Mesenchymal stem cell (in vitro differentiated cells and primary cell): ENCODE results near the gene ATP5PO. TPM values are rescaled to one million over a fixed set of nuclear protein-coding genes. Genes with fewer than 3 reads are reported as not detected.

Experiments
- DNase-seq: peaks from one replicate; pipeline ENCODE4 v3.0.0-alpha.2; 2013
- H2AFZ ChIP-seq: one replicate; pipeline ENCODE4 v1.6.1; 2013; ENCODE audit warnings: low read depth, mild to moderate bottlenecking, control low read depth, inconsistent platforms, low read length, moderate library complexity
- H2AK5ac ChIP-seq: 2 replicates; pipeline ENCODE4 v1.6.1; 2013; ENCODE audit warnings: low read length, moderate library complexity, mild to moderate bottlenecking, inconsistent platforms; ENCODE audit not compliant: severe bottlenecking
- H2BK120ac ChIP-seq: one replicate; pipeline ENCODE4 v1.6.1; 2013; ENCODE audit warnings: low read depth, mild to moderate bottlenecking, inconsistent platforms, low read length, moderate library complexity
- H2BK12ac ChIP-seq, 2 experiments: one replicate each; pipeline ENCODE4 v1.6.1; 2013; ENCODE audit warnings: inconsistent platforms in 2 of 2, low read length in 2 of 2, mild to moderate bottlenecking in 2 of 2, moderate library complexity in 2 of 2, control low read depth in 1 of 2
- H2BK15ac ChIP-seq: one replicate; pipeline ENCODE4 v1.6.1; 2013; ENCODE audit warnings: mild to moderate bottlenecking, low read depth, inconsistent platforms; ENCODE audit not compliant: poor library complexity, severe bottlenecking
- H2BK5ac ChIP-seq: 2 replicates; pipeline ENCODE4 v1.6.1; 2013; ENCODE audit warnings: low read depth, mild to moderate bottlenecking, low read length, control low read depth, inconsistent platforms; ENCODE audit not compliant: poor library complexity, severe bottlenecking
- H3K14ac ChIP-seq, 2 experiments: one replicate each; pipeline ENCODE4 v1.6.1; 2013; ENCODE audit warnings: inconsistent platforms in 2 of 2, low read length in 2 of 2, control low read depth in 1 of 2, mild to moderate bottlenecking in 1 of 2, moderate library complexity in 1 of 2
- H3K18ac ChIP-seq, 2 experiments: one replicate each; pipeline ENCODE4 v1.6.1; 2013; ENCODE audit warnings: inconsistent platforms in 2 of 2, low read length in 2 of 2, control low read depth in 1 of 2, low read depth in 1 of 2, mild to moderate bottlenecking in 1 of 2
- H3K23ac ChIP-seq, 2 experiments: one replicate each; pipeline ENCODE4 v1.6.1; 2013; ENCODE audit warnings: inconsistent platforms in 2 of 2, low read length in 2 of 2, mild to moderate bottlenecking in 2 of 2, moderate library complexity in 2 of 2, control low read depth in 1 of 2
- H3K27ac ChIP-seq: 2 replicates; pipeline ENCODE4 v1.5.1; 2013; ENCODE audit warnings: mild to moderate bottlenecking, moderate library complexity, low read length, control low read depth, inconsistent platforms; ENCODE audit not compliant: poor library complexity, severe bottlenecking
- H3K27me3 ChIP-seq, 2 experiments: 2 replicates each; pipeline versions ENCODE4 v1.6.1 to v1.7.0; 2013; ENCODE audit warnings: low read length in 2 of 2, mild to moderate bottlenecking in 2 of 2, moderate library complexity in 2 of 2, control low read depth in 1 of 2, inconsistent platforms in 1 of 2; ENCODE audit not compliant: control insufficient read depth in 1 of 2, insufficient read depth in 1 of 2
- H3K36me3 ChIP-seq, 2 experiments: 2 replicates each; pipeline versions ENCODE4 v1.6.1 to v1.7.0; 2013; ENCODE audit warnings: low read length in 2 of 2, control low read depth in 1 of 2, inconsistent platforms in 1 of 2, low read depth in 1 of 2, mild to moderate bottlenecking in 1 of 2; ENCODE audit not compliant: insufficient read depth in 2 of 2, control insufficient read depth in 1 of 2
- H3K4ac ChIP-seq, 2 experiments: one replicate each; pipeline ENCODE4 v1.6.1; 2013; ENCODE audit warnings: inconsistent platforms in 2 of 2, low read length in 2 of 2, mild to moderate bottlenecking in 2 of 2, moderate library complexity in 2 of 2, control low read depth in 1 of 2, low read depth in 1 of 2
- H3K4me1 ChIP-seq: 2 replicates; pipeline ENCODE4 v1.6.1; 2013; ENCODE audit warnings: low read depth, low read length, control low read depth; ENCODE audit not compliant: control insufficient read depth, insufficient read depth
- H3K4me2 ChIP-seq: 2 replicates; pipeline ENCODE4 v1.6.1; 2013; ENCODE audit warnings: low read length, mild to moderate bottlenecking, inconsistent platforms; ENCODE audit not compliant: poor library complexity, severe bottlenecking
- H3K4me3 ChIP-seq, 2 experiments: 2 replicates each; pipeline versions ENCODE4 v1.5.1 to v1.7.0; 2013; ENCODE audit warnings: low read length in 2 of 2, mild to moderate bottlenecking in 2 of 2, control low read depth in 1 of 2, low read depth in 1 of 2; ENCODE audit not compliant: insufficient read depth in 1 of 2
- H3K79me1 ChIP-seq: replicated peaks from 2 replicates; pipeline ENCODE4 v1.6.1; 2013; ENCODE audit warnings: mild to moderate bottlenecking, control low read depth, low read length, inconsistent platforms; ENCODE audit not compliant: poor library complexity, severe bottlenecking
- H3K9ac ChIP-seq: 2 replicates; pipeline ENCODE4 v1.7.0; 2013; ENCODE audit warnings: mild to moderate bottlenecking, low read length, moderate library complexity
- H3K9me3 ChIP-seq: 2 replicates; pipeline ENCODE4 v1.7.0; 2013; ENCODE audit warnings: mild to moderate bottlenecking, low read length; ENCODE audit not compliant: control insufficient read depth
- H4K8ac ChIP-seq: one replicate; pipeline ENCODE4 v1.6.1; 2013; ENCODE audit warnings: inconsistent platforms, mild to moderate bottlenecking, low read length, moderate library complexity
- H4K91ac ChIP-seq: one replicate; pipeline ENCODE4 v1.6.1; 2013; ENCODE audit warnings: mild to moderate bottlenecking, low read length, inconsistent platforms
- WGBS: methylation state at CpG from one replicate; pipeline ENCODE4 v1.1.7; 2013; ENCODE audit warnings: mixed read lengths; 5-methylcytosine and 5-hydroxymethylcytosine counted together
- polyA plus RNA-seq, 2 experiments: library from polyadenylated mRNA; stranded (reverse); fragments of 200-250 nt; gene quantifications; one replicate each; pipeline ENCODE4 v1.2.3, GENCODE V29; 2013

ATP5PO gene, protein sequence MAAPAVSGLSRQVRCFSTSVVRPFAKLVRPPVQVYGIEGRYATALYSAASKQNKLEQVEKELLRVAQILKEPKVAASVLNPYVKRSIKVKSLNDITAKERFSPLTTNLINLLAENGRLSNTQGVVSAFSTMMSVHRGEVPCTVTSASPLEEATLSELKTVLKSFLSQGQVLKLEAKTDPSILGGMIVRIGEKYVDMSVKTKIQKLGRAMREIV
- 332 TPM for polyA plus RNA-seq (2013, experiment 1 of 2)
- polyA plus RNA-seq (2013, experiment 2 of 2) = 334 TPM

DNA sequence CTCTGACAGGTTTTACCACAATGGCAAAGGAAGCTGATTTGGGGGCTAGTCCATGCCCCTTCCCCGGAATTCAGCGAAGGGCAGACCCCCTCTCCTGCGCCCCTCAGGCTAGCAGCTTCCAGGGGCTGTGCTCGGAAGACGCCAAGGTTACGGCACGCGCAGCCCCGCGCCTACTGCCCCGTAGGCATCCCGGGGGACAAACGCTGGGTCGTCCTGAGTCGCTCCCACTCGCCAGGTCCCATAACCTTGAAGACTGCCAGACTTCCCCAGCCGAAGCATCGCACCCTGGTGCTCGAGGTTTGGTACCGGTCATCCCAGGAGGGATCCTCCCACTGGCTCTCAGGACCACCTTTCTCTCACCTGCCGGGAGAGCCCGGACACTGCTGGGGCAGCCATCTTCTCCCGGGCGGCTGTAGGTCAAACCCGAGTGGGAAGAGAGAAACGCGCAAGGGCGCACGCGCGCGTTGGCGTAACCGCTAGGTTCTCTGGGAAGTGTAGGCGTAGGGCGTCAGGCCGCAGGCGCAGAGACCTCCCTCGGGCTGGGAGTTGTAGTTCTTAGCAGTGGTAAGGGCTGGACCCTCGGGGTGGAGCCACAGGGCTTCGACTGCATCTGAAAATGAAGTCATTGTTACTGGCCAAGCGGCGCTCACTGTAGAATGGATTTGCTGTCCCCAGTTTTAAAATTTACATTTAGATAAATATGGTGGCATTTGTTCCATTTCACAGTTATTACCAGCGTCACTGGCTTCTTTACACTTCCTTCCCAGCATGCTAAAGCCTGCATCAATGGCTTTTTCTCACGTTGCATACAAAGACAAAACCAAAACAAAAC is at the start of gene ATP5PO:
Gene ATP5PO, minus strand, starts transcription at position 437 of the 832 bp plus-strand sequence. Its CDS starts 41 bp downstream, at position 396.
- Histone ChIP-seq H3K4me1 (peaks cover 2% of the 10 kb centered on the region), H3K4me3 (peak within 1 kb of the TSS; percentile 99), H3K14ac (peak within 1 kb of the TSS in 1 of 2 experiments; percentile 99), H3K27ac (peak within 1 kb of the TSS; percentile 54), H2BK12ac (peak within 1 kb of the TSS in 1 of 2 experiments; percentile 54), H3K23ac (peak within 1 kb of the TSS; percentile 90 to 94), H2BK15ac (no peak within 1 kb of the TSS), H3K27me3 (no peaks in the 10 kb centered on the region), H3K79me1 (peaks cover 13% of the 10 kb centered on the region), H2BK5ac (peak within 1 kb of the TSS; percentile 24), H3K9me3 (no peaks in the 10 kb centered on the region), H2AK5ac (peak within 1 kb of the TSS; percentile 54), H2BK120ac (no peak within 1 kb of the TSS), H3K36me3 (peaks cover 3 to 30% of the 10 kb centered on the region in 2 experiments), H3K4me2 (peak within 1 kb of the TSS; percentile 82), H4K8ac (peak within 1 kb of the TSS; percentile 98), H3K4ac (peak within 1 kb of the TSS; percentile 77 to 98), H3K18ac (peak within 1 kb of the TSS; percentile 93 to 95), H4K91ac (peak within 1 kb of the TSS; percentile 97), H2AFZ (peak within 1 kb of the TSS; percentile 55), H3K9ac (peak within 1 kb of the TSS; percentile 97)
- DNase-seq = peak; percentile 98
- 1% methylated on average over 41 of the region's 45 CpGs for whole genome bisulfite sequencing

DNA sequence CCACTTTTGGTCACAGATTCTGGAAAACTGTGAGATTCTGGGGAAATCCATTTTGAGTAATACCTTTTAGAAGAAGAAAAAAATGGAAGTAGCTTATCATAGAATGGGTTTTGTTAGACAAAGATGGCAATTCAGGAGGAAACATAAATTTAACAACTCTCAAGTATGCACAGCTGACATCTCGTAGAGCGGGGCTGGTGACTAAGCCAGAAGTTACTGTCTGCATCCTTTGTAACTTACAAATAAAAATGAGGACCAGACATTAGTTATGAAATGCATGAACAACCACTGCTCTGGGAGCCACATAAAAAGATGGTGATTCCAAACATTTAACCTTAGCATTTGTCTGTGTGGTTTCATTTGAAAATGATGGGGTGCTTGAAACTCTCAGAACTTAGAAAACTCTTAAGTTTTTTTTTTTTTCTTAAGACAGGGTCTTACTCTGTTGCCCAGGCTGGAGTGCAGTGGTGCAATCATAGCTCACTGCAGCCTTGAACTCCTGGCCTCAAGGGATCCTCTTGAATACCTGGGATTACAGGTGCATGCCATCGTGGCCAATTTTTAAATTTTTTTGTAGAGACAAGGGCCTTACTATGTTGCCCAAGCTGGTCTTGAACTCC is 49.2 kb upstream of the ATP5PO start:
- Histone ChIP-seq H3K4me2 (no peak overlapping the region), H4K8ac (no peak overlapping the region), H3K18ac (no peak overlapping the region), H3K9ac (no peak overlapping the region), H3K27me3 (no peaks in the 10 kb centered on the region), H3K36me3 (no peaks in the 10 kb centered on the region), H2AFZ (no peak overlapping the region), H2BK15ac (no peak overlapping the region), H4K91ac (no peak overlapping the region), H3K27ac (peak overlapping the region; percentile 53), H2BK12ac (no peak overlapping the region), H3K23ac (no peak overlapping the region), H2BK5ac (no peak overlapping the region), H3K4me1 (peaks cover 15% of the 10 kb centered on the region), H3K79me1 (no peaks in the 10 kb centered on the region), H3K9me3 (no peaks in the 10 kb centered on the region), H2AK5ac (no peak overlapping the region), H3K4me3 (no peak overlapping the region), H2BK120ac (no peak overlapping the region), H3K4ac (no peak overlapping the region), H3K14ac (no peak overlapping the region)
- 48% methylated on average over 3 of the region's 3 CpGs for WGBS
- DNase-seq = peak; percentile 63

DNA sequence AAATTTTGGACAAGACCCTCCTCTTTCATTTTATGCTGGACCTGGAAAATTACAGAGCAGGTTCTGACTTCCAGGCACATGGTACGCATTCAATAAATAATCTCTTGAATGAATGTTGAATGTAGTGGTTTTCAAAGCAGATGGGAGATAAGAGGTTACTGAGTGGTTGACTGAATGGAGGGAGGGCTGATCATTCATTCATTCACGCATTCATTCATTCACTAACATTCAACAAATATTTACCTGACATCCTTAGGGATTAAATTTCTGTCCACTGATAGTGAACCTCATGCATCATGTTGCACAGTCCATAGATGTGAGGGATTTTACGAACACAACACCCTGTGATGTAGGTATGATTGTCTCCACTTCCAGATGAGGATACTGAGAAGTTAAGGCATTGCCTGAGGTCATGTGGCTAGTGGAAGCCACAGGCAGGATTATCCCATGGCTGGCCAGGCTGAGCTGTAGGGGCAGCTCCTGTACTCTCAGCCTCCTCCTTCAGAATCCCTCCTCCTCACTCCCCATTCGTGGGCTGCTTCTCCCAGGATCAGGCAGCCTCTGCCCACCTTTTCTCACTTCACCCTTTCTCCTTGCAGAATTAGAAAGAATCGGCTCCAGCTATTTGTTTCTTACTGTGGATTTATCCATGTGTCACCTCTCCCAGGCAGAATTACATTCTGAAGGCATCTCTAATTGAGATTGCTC is 48.4 kb upstream of the ATP5PO start:
- H2BK12ac ChIP-seq = peak overlapping the region in 1 of 2 experiments; percentile 40
- 80% methylated on average over 2 of the region's 5 CpGs for WGBS
- peak overlapping the region; percentile 53 for H3K27ac ChIP-seq
- H3K18ac ChIP-seq = peak overlapping the region; percentile 15 to 37
- no peaks in the 10 kb centered on the region for H3K9me3 ChIP-seq
- no peaks in the 10 kb centered on the region for H3K79me1 ChIP-seq
- H3K27me3 ChIP-seq = no peaks in the 10 kb centered on the region
- H3K4me2 ChIP-seq = no peak overlapping the region
- H3K36me3 ChIP-seq = no peaks in the 10 kb centered on the region
- no peak for DNase-seq
- H3K23ac ChIP-seq = no peak overlapping the region
- H4K91ac ChIP-seq = no peak overlapping the region
- no peak overlapping the region for H2AFZ ChIP-seq
- no peak overlapping the region for H3K4me3 ChIP-seq
- no peak overlapping the region for H4K8ac ChIP-seq
- no peak overlapping the region for H2BK5ac ChIP-seq
- H3K9ac ChIP-seq = no peak overlapping the region
- H3K4ac ChIP-seq = peak overlapping the region in 1 of 2 experiments; percentile 1
- H2BK120ac ChIP-seq = no peak overlapping the region
- peak overlapping the region in 1 of 2 experiments; percentile 13 for H3K14ac ChIP-seq
- H2AK5ac ChIP-seq = peak overlapping the region; percentile 61
- H3K4me1 ChIP-seq = peaks cover 9% of the 10 kb centered on the region
- no peak overlapping the region for H2BK15ac ChIP-seq
